Activated CD4-positive, alpha-beta T cell treated with anti-CD3 and anti-CD28 coated beads for 4 hours (primary cell): ENCODE measurements around the gene PCP2.

Experiments used
- DNase-seq, 2 donors: peaks; one replicate each; pipeline ENCODE4 v3.0.0-alpha.2; 2020

PCP2 gene

DNA sequence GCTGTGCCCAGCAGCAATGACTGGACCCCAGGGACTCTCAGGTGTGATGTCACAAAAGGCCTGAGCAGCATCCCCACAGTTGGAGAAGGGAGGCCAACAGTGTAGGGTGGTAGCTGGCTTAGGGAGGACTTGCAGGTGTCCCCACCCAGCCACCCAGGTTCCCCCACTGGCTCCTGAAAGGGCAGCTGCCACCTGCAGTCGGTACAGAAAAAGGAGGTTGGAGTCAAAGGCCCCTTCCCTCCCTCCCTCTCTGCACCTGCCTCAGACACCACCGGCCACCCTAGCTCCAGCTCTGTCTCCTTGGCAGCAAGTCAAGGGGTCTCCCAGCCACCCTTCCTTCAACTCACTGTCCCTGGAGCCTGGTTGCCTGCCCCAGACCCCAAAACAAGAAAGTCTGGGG, at the start of gene PCP2:
Gene PCP2, minus strand, starts transcription at position 22 of the 400 bp plus-strand sequence. CDS start 262 bp downstream, outside the sequence.
- DNase-seq: no peak

DNA sequence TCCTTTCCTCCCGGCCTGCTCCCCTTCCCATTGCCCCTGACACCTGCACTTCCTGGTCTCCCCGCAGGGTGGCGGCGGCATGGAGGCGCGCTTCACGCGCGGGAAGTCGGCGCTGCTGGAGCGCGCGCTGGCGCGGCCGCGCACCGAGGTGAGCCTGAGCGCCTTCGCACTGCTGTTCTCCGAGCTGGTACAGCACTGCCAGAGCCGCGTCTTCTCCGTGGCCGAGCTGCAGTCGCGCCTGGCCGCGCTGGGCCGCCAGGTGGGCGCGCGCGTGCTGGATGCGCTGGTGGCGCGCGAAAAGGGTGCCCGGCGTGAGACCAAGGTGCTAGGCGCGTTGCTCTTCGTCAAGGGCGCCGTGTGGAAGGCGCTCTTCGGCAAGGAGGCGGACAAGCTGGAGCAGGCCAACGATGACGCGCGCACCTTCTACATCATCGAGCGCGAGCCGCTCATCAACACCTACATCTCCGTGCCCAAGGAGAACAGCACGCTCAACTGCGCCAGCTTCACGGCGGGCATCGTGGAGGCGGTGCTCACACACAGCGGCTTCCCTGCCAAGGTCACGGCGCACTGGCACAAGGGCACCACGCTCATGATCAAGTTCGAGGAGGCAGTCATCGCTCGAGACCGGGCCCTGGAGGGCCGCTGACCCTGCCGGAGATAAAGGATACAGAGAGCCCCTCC, 48.8 kb upstream of the PCP2 start:
- DNase-seq: no peak

DNA sequence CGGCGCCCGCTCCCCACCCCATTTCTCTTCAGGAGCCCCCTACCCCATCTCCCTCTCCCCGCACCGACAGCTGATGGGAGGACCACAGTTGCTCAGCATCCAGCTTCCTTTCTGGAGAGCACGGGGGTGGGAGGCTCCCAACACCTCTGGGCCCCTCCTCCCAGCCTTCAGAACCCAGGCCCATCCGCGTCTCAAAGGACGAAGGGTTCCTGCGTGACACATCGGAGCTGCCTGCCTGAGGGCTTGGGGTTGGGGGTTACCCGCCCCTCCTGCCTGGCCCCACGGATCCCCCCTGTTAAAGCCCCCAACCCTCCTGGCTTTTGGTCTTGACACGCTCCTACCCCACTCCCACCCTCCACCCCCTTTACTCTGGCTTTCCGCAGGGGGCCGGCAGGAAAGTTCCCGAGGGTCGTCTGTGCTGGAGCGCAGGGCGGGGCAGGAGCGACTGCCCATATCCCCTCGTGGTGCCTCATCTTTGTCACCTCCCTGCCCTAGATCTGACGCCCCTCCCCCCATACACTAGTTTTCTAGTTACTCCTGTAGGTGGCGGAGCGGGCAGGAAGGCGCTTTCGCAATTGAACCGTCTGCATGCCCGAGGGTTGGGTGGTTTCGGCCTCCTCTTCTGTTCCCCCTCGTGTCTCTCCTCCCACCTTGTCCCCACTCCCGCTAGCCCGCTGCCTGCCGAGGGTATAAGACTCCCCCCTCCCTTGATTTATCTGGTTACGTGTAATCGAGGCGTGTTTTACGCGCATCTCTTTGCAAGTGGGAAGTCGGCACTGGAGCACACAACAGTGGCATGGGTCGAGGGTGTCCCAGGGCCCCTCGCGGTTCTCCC, 48.0 kb upstream of the PCP2 start:
- peak; percentile 90 for DNase-seq

DNA sequence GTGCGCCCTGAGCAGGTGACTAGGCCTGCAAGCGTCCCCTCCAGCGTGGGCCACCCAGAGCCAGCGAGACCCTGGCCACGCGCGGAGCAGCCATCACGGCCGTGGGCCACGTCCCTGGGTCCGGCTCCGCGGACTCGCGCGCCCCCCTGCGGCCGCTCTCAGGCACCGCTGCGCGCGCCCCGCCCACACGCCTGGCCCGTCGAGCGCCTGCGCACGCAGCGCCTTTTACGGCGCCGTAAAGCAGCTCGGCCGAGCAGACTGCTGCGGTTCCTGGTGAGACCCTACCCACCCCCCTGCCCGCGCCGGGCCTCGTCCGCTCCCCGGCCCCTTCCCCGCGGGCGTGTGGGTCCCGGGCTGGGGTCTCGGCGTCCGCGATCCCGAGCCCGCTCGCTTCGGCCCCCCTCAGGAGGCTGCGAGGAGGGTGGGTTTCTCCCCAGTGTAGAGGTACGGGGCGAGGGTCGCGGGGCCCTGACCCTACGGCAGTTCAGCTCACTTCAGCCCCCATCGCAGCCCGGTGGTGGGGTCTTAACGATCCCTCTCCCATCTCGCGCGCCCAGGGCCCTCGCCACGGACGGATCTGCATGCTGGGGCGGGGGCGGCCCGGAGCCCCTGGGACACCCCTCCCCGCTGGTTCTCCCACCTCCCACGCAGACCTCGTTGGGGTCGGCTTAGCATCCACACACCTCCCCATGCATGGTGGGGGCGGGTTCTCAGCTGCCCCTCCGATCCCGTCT, 47.3 kb upstream of the PCP2 start, which contains the start of gene TRAPPC5:
Gene TRAPPC5, plus strand, starts transcription at position 228 of the 734 bp plus-strand sequence. CDS start 1,421 bp downstream, outside the sequence.
- DNase-seq: peak; percentile 84 to 88

DNA sequence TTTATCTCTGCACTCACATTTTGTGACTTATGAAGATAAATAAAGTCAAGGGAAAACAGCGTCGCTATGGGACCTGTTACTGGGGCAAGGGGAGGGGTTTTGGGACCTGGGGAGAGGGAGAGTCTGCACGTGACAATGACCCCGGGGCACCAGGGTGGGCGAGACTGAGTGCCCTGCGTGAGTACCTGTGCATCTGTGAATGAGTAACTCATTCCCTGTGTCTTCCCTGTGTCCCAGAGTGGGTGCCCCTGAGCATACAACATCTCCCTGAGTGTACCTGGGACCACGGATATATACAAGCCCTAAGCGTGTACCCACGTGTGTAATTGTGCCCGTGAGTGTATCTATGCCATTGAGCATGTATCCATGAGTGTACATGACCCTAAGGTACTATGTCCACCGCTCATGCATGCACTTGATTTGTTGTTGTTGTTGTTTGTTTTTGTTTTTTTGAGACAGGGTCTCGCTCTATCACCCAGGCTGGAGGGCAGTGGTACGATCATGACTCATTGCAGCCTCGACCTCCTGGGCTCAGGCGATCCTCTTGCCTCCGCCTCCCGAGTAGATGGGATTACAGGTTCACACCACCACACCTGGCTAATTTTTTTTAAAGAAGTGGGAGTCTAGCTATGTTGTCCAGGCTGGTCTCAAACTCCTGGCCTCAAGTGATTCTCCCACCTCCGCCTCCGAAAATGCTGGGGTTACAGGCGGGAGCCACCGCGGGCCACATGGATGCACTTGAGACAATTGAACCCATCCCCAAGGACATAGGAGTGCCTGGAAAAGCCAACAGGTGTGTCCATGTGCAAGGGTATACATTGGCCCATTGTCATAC, 46.5 kb upstream of the PCP2 start:
- no peak for DNase-seq

DNA sequence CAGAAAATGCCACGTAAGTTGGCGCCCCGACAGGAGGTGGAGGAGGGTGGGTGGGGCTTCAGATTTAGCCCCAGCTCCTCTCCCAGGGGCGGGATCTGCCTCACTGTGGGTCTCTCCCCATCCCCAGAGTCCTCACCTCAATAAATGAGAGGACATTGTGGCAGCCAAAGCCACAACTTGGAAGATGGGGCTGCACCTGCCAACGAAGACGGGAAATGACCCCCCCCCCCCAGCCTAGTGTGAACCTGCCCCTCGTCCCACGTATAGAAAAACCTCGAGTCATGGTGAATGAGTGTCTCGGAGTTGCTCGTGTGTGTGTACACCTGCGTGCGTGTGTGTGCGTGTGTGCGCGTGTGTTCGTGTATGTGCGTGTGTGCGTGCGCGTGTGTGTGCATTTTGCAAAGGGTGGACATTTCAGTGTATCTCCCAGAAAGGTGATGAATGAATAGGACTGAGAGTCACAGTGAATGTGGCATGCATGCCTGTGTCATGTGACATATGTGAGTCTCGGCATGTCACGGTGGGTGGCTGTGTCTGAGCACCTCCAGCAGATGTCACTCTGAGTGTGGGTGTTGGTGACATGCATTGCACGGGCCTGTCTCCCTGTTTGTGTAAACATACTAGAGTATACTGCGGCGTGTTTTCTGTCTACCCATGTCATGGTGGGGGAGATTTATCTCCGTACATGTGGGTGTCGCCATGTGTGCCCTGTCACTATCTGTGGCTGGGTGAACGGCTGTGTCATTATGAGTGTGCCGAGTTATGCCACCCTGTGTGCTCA, 45.6 kb upstream of the PCP2 start:
- peak; percentile 66 to 79 for DNase-seq

DNA sequence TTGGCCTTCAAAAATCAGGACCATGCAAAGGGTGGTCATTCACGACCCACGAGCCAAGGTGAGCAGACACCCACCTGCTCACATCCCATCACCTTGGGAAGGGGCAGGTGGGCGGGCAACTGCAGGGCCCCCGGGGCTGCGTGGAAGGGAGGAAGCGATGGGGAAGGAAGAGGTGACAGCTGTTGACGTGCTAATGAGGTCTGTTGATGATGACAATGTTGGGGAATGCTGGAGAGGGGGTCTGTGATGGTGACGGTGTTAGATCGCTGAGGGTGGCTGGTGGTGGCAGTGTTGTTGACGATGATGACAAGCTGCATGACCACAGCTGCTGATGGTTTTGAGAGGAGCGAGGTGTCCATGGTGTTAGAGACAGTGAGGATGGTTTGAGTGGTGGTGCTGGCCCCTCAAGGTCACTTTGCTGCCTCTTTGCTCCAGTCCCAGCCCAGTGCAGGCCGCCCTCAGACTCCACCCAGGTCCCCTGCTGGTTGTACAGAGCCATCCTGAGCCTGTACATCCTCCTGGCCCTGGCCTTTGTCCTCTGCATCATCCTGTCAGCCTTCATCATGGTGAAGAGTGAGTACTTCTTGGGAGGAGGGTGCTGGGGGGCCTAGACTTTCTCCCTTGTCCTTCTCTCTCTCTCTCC, 44.3 kb upstream of the PCP2 start:
- no peak for DNase-seq

DNA sequence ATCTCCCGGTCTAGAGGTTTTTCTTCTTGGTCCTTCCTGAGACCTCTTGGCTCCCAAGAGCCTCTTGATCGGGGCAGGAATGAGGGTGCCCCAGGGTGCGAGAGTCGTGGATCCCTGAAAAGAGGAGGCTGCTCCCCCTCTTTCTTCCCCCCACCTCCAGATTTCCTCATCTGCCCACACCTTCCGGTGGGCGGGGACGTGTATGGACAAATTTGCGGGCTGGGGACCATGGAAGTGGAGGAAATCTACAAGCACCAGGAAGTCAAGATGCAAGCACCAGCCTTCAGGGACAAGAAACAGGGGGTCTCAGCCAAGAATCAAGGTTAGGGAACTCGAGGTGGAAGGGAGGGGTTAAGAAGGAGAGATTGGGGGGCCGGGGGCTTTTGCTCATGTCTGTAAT, 43.3 kb upstream of the PCP2 start, which contains the start of gene MCEMP1:
Gene MCEMP1, plus strand, starts transcription at position 237 of the 400 bp plus-strand sequence. Its CDS starts 31 bp downstream, at position 268.
- DNase-seq: no peak

DNA sequence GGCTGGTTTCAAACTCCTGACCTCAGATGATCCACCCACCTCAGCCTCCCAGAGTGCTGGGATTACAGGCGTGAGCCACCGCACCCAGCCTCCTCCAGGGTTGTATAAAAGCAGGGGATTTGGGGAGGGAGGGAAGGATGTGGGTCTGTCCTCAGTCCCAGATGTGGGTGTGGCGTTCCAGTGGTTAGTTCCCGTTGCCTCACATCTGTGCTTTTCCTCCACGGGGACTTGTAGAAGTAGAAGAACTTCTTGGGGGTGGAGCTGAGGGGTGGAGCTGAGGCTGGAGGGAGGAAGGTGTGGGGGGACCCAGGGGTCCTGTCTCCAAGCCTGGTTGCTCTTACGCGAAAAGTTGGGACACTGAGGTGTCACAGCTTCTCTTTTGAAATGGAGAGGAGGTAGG, 42.9 kb upstream of the PCP2 start:
- no peak for DNase-seq

DNA sequence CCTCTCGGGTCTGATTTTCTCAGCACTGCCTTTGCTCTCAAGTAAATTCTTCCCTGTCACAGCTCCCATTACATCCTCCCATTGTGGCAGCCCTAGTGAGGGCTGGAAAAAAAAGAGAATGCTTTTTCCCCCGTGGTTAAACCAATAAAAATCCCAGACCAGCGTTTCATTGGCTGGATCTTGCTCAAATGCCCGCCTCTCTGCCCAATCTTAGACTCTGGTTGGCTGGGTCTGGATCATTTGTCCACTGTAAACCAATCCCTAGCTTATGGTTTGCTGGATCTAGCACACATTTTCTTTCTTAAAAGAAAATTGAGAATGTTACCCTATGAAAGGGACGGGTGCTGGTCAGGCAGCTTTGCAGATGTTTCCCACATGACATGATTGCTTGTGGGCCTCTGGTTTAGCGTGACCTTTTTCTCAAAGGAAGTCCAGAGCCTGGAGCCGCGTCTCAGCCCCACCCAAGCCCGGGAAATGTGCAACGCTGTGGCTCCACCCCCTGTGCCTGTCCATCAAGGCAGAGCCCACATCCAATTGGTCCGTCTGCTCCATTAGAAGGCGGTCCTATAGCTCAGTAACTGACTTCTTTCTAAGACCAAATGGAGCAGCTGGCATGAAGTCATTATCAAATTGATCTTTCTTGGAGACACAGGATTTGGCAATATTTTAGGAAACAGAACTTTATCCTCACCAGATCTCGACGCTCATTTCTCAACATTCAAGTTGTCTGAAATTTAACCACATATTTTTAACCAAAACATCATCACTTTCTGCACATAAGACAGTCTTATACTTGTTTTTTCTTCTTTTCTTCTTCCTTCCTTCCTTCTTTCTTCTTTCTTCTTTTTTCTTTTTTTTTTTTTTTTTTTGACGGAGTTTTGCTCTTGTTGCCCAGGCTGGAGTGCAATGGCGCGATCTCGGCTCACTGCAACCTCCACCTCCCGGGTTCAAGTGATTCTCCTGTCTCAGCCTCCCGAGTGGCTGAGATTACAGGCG, 40.8 kb upstream of the PCP2 start:
- no peak for DNase-seq

DNA sequence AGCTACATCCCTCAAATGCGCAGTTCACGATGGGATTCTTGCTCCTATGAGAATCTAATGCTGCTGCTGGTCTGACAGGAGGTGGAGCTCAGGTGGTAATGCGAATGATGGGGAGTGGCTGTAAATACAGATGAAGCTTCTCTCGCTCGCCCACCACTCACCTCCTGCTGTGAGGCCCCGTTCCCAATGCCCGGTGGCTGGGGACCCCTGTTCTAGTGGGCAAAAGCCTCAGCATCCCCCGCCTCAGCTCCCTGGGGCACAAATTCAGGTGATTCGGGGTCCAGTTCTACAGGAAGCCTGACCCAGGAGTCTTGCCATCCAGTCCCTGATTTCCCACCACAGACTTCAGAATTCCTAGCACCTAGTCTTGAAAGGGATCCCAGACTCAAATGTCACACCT, 39.0 kb upstream of the PCP2 start:
- no peak for DNase-seq

DNA sequence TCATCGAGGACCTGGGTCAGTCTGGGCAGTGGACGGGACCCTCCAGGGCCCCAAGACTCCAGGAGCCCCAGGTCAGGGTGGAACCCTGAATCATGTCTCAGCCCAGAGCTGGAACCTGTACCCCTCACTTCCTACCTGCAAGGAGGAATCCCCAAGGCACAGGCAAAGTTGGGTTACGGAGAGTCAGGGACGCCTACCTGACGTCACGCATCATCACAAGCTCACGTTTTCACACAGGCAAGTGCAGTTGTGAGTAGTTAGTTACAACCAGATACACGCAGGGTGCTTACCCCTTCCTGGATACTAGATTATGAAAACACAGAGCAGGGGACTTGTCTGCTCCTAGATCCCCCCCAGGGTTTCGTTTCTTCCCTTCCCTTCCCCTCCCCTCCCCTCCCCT, 37.3 kb upstream of the PCP2 start:
- no peak for DNase-seq

DNA sequence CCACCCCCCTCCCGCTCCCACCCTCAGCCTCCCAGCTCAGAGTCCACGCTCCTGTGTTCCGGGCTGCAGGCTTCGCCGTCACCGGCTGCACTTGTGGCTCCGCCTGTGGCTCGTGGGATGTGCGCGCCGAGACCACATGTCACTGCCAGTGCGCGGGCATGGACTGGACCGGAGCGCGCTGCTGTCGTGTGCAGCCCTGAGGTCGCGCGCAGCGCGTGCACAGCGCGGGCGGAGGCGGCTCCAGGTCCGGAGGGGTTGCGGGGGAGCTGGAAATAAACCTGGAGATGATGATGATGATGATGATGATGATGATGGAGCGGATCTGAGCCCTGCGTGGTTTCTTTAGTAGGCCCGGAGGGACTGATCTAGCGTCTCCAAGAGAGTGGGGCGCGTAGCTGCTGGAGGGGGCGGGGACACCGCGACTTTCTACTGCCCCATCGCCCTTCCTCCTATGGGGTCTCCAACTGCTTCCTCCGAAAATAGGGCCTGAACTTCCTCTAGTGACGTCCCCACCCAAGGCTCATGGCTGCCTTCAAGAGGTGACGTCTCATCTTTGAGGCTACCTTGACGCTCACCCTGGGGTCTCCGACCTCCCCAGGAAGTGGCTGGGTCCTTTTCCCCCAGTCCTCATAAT, 36.7 kb upstream of the PCP2 start:
- DNase-seq: no peak

DNA sequence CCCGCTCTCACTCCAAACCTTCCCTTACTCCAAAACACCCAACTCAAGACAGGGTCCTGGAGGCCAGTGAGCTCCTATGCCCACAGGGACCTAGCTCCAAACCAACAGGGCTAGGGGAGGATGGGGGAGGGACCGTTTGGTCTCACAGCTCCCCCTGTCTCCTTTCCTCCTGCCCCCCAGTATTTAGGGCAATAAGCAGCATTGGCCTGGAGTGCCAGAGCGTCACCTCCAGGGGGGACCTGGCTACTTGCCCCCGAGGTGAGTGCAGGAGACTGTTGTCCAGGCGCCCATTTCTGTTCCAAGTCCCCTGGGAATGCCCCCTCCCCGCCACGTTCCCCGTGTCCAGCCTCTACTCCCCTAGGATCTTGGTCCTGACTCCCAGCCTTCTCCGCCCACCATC, 36.1 kb upstream of the PCP2 start:
- DNase-seq: no peak

DNA sequence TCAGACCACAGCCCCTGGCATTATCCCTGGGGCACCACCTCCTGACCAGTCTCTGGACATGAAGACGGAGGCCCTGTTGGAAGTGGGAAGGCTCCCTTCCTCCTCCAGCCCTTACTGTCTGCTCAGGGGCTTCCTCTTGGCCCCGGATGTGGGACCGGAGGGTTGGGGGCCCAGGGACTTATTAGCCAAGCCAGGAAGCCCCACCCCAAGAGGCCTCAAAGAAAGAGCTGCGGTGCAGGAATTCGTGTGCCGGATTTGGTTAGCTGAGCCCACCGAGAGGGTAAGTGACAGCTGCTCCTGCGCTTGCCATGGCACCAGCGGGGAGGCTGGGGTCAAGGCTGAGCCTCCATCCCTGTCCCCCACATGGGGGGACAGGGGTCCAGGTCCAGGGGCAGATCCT, 35.3 kb upstream of the PCP2 start, which contains the start of gene RETN:
Gene RETN, plus strand, starts transcription at position 208 of the 400 bp plus-strand sequence. CDS start 278 bp downstream, outside the sequence.
- DNase-seq: no peak

DNA sequence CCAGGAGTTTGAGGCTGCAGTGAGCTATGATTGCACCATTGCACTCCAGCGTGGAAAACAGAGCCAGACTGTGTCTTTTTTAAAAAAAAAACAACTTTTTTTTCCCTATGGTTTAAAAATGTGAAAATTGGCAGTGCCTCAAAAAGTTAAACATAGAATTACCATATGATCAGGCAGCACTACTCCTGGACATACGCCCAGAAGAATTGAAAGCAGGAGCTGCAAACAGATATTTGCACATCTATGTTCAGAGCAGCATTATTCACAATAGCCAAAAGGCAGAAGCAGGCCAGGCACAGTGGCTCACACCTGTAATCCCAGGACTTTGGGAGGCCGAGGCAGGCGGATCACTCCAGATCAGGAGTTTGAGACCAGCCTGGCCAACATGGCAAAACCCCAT, 31.6 kb upstream of the PCP2 start:
- DNase-seq: no peak

DNA sequence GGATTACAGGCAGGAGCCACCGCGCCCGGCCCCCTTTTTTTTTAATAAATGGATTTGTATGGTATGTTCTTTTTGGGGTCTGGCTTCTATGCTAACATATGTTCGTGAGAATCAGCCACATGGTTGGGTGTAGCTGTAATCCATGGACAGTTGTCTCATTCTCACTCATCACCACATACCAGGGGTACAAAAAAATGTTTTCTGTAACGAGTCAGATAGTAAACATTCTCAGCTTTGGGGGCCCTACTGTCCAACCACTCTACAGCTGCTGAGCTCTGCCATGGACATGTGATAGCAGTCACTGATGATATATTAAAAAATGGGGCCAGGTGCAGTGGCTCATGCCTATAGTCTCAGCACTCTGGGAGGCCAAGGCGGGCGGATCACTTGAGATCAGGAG, 30.2 kb upstream of the PCP2 start:
- DNase-seq: no peak

DNA sequence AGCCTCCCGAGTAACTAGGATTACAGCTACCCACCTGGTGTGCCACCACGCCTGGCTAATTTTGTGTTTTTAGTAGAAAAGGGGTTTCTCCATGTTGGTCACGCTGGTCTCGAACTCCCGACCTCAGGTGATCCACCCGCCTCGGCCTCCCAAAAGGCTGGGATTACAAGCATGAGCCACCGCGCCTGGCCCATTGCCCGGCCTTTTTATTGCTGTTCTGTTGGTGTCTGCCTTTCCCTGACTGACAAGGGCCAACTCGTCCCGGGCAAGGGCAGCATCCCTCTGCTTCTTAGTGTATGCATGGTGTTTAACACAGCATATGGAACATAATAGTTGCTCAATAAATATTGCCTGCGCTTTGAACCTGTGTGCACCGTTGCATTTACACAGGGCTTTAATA, 29.1 kb upstream of the PCP2 start:
- no peak for DNase-seq
